Common myeloid progenitor, CD34-positive (primary cell): ENCODE data around the gene ERAP2.

Source experiments
- CTCF ChIA-PET: fragments of 350-600 bp; sonication (Branson Sonifier 250); formaldehyde crosslinking; loops from one replicate; lab custom pipeline; 2021; ENCODE audit warnings: antibody characterized with exemption; lab: Charles Lee
- POLR2A ChIA-PET: fragments of 350-600 bp; sonication (Branson Sonifier 250); formaldehyde crosslinking; loops from one replicate; lab custom pipeline; 2021; ENCODE audit warnings: antibody characterized with exemption; lab: Charles Lee
- DNase-seq, 3 donors: peaks; one replicate each; pipeline versions ENCODE4 v3.0.0 to v3.0.0-alpha.2; 2013
- H3K27ac ChIP-seq, 2 experiments: 1 replicate in 1 of 2; 2 replicates in 1 of 2; pipeline ENCODE4 v1.7.0; 2013; ENCODE audit warnings: inconsistent platforms in 2 of 2, low read length in 2 of 2, mild to moderate bottlenecking in 2 of 2, low read depth in 1 of 2, moderate library complexity in 1 of 2; ENCODE audit not compliant: severe bottlenecking in 2 of 2, insufficient read depth in 1 of 2, poor library complexity in 1 of 2
- H3K27me3 ChIP-seq, 5 experiments: replicated peaks in 2 of 5; 1 replicate in 3 of 5; 2 replicates in 2 of 5; pipeline versions ENCODE4 v1.6.1 to v1.7.0; 2013; ENCODE audit warnings: low read length in 4 of 5, mild to moderate bottlenecking in 2 of 5, moderate library complexity in 2 of 5, inconsistent platforms in 1 of 5; ENCODE audit not compliant: insufficient read depth in 5 of 5, control insufficient read depth in 4 of 5
- H3K36me3 ChIP-seq, 4 experiments: 1 replicate in 2 of 4; 2 replicates in 2 of 4; pipeline versions ENCODE4 v1.6.1 to v1.7.0; 2013; ENCODE audit warnings: low read length in 3 of 4, control low read depth in 1 of 4, mild to moderate bottlenecking in 1 of 4; ENCODE audit not compliant: control insufficient read depth in 4 of 4, insufficient read depth in 4 of 4
- H3K4me1 ChIP-seq, 4 experiments: 1 replicate in 3 of 4; 2 replicates in 1 of 4; pipeline versions ENCODE4 v1.6.1 to v1.7.1; 2013; ENCODE audit warnings: low read length in 3 of 4, mild to moderate bottlenecking in 3 of 4, control low read depth in 1 of 4, inconsistent platforms in 1 of 4, moderate library complexity in 1 of 4; ENCODE audit not compliant: control insufficient read depth in 4 of 4, insufficient read depth in 4 of 4; ENCODE audit errors: control extremely low read depth in 1 of 4
- H3K4me3 ChIP-seq, 7 experiments: 1 replicate in 4 of 7; 2 replicates in 3 of 7; pipeline versions ENCODE4 v1.5.1 to v1.7.0; 2013; ENCODE audit warnings: mild to moderate bottlenecking in 7 of 7, low read length in 6 of 7, moderate library complexity in 6 of 7, inconsistent platforms in 2 of 7, low read depth in 2 of 7, control low read depth in 1 of 7; ENCODE audit not compliant: insufficient read depth in 4 of 7, control insufficient read depth in 1 of 7; ENCODE audit errors: extremely low read depth in 1 of 7
- H3K9me3 ChIP-seq, 5 experiments: 1 replicate in 4 of 5; 2 replicates in 1 of 5; pipeline versions ENCODE4 v1.6.1 to v1.7.1; 2013; ENCODE audit warnings: low read length in 4 of 5, mild to moderate bottlenecking in 2 of 5, inconsistent platforms in 1 of 5, low read depth in 1 of 5, moderate library complexity in 1 of 5; ENCODE audit not compliant: control insufficient read depth in 4 of 5, insufficient read depth in 2 of 5; ENCODE audit errors: control extremely low read depth in 1 of 5
- WGBS: methylation state at CpG from one replicate; pipeline ENCODE4 v1.1.5; 2013; ENCODE audit not compliant: insufficient coverage; 5-methylcytosine and 5-hydroxymethylcytosine counted together

ERAP2 gene

GRCh38 chr5:96931605-96932004 lies 55.3 kb downstream of the ERAP2 start:
- WGBS: no CpG with 5 or more reads among the region's 1 CpG
- DNase-seq: peak in 2 of 3 donors; percentile 28 to 42
- Histone ChIP-seq H3K27ac (no peak overlapping the region), H3K4me3 (peak overlapping the region in 1 of 7 experiments; percentile 1), H3K27me3 (no peaks in the 10 kb centered on the region), H3K36me3 (no peaks in the 10 kb centered on the region), H3K9me3 (no peaks in the 10 kb centered on the region), H3K4me1 (peaks cover 22 to 54% (median 41%) of the 10 kb centered on the region in 4 experiments)
- ChIA-PET POLR2A (interaction anchor here (0.5 kb wide), 1 partner anchor 29 kb away, joined by 3 read pairs; no protein-coding TSS in a partner anchor), CTCF (interaction anchor here (0.6 to 3.0 kb wide), 7 partner anchors 8 to 152 kb away, joined by 3 to 17 read pairs (median 4); no protein-coding TSS in a partner anchor)

- no peaks in the 10 kb centered on the region for H3K9me3 ChIP-seq
- no peaks in the 10 kb centered on the region for H3K36me3 ChIP-seq
- no peak for DNase-seq
- H3K4me1 ChIP-seq: peaks cover 24 to 58% (median 44%) of the 10 kb centered on the region in 4 experiments
- WGBS: 80% methylated on average over 1 of the region's 5 CpGs
- no peaks in the 10 kb centered on the region for H3K27me3 ChIP-seq
- POLR2A ChIA-PET: interaction anchor here (0.5 to 0.6 kb wide), 2 partner anchors 29 to 122 kb away, joined by 3 read pairs; no protein-coding TSS in a partner anchor
- H3K4me3 ChIP-seq: peak overlapping the region in 3 of 7 experiments; percentile 58 to 99 (median 93)
- CTCF ChIA-PET: interaction anchor here (0.6 to 3.0 kb wide), 7 partner anchors 9 to 153 kb away, joined by 3 to 17 read pairs (median 4); no protein-coding TSS in a partner anchor
- H3K27ac ChIP-seq: no peak overlapping the region
These were observed 55.7 kb downstream of the ERAP2 start for GRCh38 chr5:96932026-96932425.

- Histone ChIP-seq H3K36me3 (peaks cover 0 to 4% (median 0%) of the 10 kb centered on the region in 4 experiments), H3K27ac (peak overlapping the region; percentile 85 to 92), H3K4me3 (peak overlapping the region; percentile 81 to 99 (median 93)), H3K27me3 (no peaks in the 10 kb centered on the region), H3K4me1 (peaks cover 30 to 68% (median 47%) of the 10 kb centered on the region in 4 experiments), H3K9me3 (no peaks in the 10 kb centered on the region)
- peak; percentile 31 to 72 (median 61) for DNase-seq
- CTCF ChIA-PET: interaction anchor here (1.1 to 3.0 kb wide), 3 partner anchors 11 to 65 kb away, joined by 4 to 17 read pairs (median 5); no protein-coding TSS in a partner anchor
- WGBS: 7% methylated on average over 10 of the region's 13 CpGs
- POLR2A ChIA-PET: interaction anchor here (0.6 to 1.8 kb wide), 2 partner anchors 57 to 126 kb away, joined by 3 to 4 read pairs; partner anchors contain the start of gene ERAP2
These were observed 57.7 kb downstream of the ERAP2 start for GRCh38 chr5:96933764-96934707.

DNA sequence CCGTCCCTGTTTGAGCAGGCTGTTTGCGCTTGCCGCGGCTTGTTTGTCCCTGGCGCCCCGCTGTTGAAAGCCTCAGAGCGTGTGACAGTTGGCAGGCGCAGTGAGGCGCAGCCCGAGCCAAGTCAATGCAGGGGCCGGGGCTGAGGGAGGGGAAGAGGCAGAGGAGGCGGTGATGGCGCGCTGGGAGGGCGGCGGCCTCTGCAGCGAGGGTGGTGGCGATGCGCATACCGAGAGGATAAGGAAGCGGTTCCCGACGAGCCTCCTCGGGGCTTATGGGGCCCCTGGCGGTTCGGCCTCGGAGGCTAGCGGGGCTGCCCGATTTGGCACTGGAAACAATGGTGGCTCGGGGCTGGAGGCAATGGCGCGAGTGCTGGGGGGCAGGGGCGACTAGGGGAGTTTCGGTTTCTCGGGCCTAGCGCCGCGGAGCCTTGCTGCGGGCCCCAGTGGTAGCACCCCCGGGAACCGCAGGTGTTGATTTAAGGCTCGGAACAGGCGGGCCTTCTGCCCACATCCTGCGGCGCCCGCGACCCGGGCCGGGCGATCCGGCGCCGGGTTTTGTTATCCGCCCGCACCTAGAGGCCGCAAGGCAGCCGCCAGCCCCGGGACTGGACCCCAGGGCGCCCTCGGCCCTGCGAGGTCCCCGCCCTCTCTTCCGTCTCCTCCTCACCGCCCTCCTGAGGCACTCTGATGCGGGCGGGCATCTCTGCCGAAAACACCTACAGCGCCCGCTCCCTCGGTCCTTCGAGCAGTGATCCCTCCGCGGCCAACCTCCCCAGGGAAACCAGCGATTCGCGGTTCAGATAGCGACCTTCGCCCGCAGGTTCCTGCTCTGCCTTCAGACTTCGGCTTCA lies 58.6 kb downstream of the ERAP2 start:
- peak overlapping the region; percentile 81 to 99 (median 93) for H3K4me3 ChIP-seq
- H3K27ac ChIP-seq: peak overlapping the region; percentile 85 to 92
- peaks cover 30 to 68% (median 45%) of the 10 kb centered on the region in 4 experiments for H3K4me1 ChIP-seq
- no peaks in the 10 kb centered on the region for H3K9me3 ChIP-seq
- ChIA-PET POLR2A (interaction anchor here (0.7 to 1.8 kb wide), 5 partner anchors 27 to 127 kb away, joined by 3 to 10 read pairs (median 4); partner anchors contain the start of genes ERAP1 and ERAP2), CTCF (interaction anchor here (1.1 to 1.6 kb wide), 2 partner anchors 8 to 26 kb away, joined by 4 read pairs; no protein-coding TSS in a partner anchor)
- WGBS: 0% methylated on average over 76 of the region's 80 CpGs
- H3K36me3 ChIP-seq: peaks cover 0 to 4% (median 0%) of the 10 kb centered on the region in 4 experiments
- DNase-seq: peak; percentile 98 to 99 (median 99)
- no peaks in the 10 kb centered on the region for H3K27me3 ChIP-seq

DNA sequence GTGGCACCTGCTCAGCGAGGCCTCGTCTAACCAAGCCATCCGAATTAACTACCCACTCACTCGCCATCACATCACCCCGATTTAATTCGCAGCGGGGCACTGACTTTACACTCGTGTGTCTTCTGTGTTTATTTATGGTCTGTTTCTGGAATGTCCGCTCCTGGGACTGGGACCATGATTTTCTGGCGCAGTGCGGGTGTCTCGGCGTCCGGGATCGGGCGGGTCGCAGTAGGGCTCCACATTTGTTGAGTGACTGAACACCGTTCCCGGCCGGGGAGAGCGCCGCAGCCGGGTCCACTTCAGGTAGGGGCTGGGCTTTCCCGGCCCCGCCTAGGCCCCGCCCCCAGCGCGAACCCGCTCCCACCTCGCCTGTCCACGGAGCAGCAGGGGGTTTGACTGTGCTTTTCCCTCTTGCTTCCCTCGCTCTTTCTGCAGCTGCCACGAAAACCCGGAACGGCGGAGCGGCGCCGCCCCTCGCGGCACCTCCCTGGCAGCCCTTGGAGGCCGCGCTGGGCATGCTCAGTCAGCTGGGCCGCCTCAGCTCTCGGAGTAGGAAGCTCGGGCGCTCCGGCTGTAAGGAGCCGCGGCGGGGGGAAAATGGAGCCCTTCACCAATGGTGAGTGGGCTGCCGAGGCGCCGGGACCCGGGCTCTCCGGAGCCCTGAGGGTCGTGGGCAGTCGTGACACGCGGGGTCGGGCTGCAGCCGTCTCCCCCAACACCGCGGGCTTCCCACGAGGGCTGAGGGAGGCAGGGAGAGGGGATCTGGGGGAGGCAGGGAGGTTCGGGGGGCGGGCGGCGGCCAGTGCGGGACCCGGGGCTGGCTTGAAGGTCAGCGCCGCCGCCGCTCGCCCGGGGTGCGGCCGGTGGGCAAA lies 59.5 kb downstream of the ERAP2 start, which contains the start of gene LNPEP:
Gene LNPEP (plus strand): TSS at position 522 of the 872 bp plus-strand sequence. CDS start 76 bp downstream, at position 598.
- Histone ChIP-seq H3K4me1 (peaks cover 30 to 60% (median 45%) of the 10 kb centered on the region in 4 experiments), H3K9me3 (no peaks in the 10 kb centered on the region), H3K36me3 (peaks cover 0 to 4% (median 0%) of the 10 kb centered on the region in 4 experiments), H3K27ac (peak within 1 kb of the TSS; percentile 85 to 92), H3K27me3 (no peaks in the 10 kb centered on the region), H3K4me3 (peak within 1 kb of the TSS; percentile 81 to 99 (median 93))
- DNase-seq: peak; percentile 97 to 99 (median 98)
- WGBS: 0% methylated on average over 62 of the region's 79 CpGs
- CTCF ChIA-PET: interaction anchor here (0.9 to 2.4 kb wide), 8 partner anchors 9 to 130 kb away, joined by 3 to 9 read pairs (median 4); partner anchors contain the start of gene ERAP2
- POLR2A ChIA-PET: interaction anchor here (0.9 to 1.5 kb wide), 3 partner anchors 36 to 128 kb away, joined by 3 to 10 read pairs (median 4); partner anchors contain the start of genes ERAP1 and ERAP2
